ENCODE data around the gene COL9A1. TPM values are rescaled to one million over a fixed set of nuclear protein-coding genes. Genes with fewer than 3 reads are reported as not detected.

COL9A1 gene
- total and polyA plus RNA-seq, 2 of the 8 experiments (the other 6 are each of a cell fraction or from before 2014, with no cell fraction given) = 7.9 to 18.1 TPM

DNA sequence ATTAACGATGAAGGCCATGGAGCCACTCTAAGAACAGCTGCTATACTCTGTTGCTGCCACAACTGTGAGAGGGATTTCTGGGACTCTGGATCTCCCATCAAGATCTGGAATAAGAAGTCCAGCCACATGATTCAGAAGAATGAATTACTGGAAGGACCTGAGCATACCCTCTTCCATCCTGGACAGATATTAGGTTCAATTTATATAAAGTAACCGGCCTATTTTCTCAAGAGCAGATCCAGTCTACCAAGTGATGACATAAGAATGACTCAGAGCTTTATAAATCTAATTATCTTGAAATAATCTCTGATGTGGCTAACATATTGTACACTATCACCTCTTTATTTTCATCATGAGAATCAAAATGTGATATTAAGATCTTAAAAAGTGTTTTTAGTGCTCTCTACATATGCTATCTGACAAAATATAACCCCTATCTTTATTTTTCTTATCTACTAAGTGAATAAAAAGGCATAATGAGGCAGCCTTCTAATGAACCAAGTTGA is 45.1 kb downstream of the COL9A1 start (continued):
- TF ChIP-seq HDAC6 (IDR thresholded peaks at IDR 0.05; ENCODE audit: low read depth, low read length) (no peak), JUND (IDR thresholded peaks at IDR 0.05; ENCODE audit: low read length) (no peak), RBBP5 (IDR thresholded peaks at IDR 0.05; ENCODE audit: borderline replicate concordance, low read depth, low read length) (no peak)
- TF ChIP-seq, protein P1, sequence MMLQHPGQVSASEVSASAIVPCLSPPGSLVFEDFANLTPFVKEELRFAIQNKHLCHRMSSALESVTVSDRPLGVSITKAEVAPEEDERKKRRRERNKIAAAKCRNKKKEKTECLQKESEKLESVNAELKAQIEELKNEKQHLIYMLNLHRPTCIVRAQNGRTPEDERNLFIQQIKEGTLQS (IDR thresholded peaks at IDR 0.05; ENCODE audit: insufficient read depth, low read depth, low read length) = no peak
